HG02571 (cell line): ENCODE results near the gene BRWD1.
"Not testable (repeated sequence)": the region's sequence is repeated elsewhere in the genome, so short reads cannot be mapped to it uniquely, and the experiment has no call there.

ENCODE experiments used
- ATAC-seq: cut with Tn5 transposase; IDR thresholded peaks from one replicate; pipeline ENCODE4 v1.9.1; 2021; ENCODE audit warnings: mild to moderate bottlenecking, moderate library complexity; ENCODE audit not compliant: unreplicated experiment

The BRWD1 gene

DNA sequence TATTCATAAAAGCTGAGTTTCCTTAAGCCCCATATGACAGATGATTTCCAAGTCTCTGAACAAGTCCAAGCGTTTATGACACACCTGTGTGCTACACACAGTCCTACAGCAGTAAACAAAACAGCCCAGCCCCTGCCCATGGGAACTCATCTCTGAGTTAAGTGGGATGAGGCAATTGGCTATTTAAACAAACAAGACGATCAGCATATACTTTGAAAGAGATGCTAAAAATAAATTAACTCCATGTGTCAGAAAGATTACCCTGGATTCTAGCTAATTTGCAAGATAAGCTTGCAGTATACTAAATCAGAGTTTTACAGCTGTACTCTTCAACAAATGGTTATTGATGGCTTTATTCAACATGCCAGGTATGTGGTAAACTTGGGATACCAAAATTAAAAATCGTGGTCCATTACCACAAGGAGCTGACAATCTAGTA, 137.1 kb downstream of the BRWD1 start:
- no peak for ATAC-seq

DNA sequence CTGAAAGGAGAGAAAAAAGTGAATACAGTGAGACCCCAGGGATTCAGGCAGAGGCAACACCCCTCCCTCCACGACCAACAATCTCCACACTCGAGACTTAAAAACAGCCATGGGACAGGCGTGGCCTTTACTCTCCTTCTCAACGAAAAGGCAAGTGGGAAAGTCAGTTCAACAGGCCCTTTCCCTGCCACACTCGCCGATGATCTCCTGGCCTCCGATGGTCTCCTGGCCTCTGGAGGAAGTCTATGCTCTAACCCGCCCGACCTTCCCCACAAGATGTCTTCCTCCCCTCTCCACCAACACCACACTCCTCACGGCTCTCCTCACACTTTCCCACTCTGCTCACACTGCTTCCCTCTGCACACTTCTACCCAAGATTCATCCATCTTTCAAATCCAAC, 137.8 kb downstream of the BRWD1 start:
- ATAC-seq = no peak

DNA sequence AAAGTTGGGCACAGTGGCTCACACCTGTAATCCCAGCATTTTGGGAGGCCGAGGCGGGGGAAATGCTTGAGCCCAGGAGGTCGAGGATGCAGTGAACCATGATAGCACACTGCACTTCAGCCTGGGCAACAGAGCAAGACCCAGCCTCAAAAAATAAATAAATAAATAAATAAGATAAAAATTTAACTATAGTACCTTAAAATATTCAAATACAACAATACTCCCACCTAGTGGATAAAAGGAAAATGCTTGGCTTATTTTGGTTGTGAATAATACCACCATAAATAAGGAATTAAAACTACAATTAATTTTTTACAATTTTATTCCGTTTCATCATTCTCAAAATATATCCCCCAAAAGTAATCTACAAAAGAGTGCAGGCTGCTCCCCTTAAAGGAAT, 138.3 kb downstream of the BRWD1 start:
- ATAC-seq = no peak

DNA sequence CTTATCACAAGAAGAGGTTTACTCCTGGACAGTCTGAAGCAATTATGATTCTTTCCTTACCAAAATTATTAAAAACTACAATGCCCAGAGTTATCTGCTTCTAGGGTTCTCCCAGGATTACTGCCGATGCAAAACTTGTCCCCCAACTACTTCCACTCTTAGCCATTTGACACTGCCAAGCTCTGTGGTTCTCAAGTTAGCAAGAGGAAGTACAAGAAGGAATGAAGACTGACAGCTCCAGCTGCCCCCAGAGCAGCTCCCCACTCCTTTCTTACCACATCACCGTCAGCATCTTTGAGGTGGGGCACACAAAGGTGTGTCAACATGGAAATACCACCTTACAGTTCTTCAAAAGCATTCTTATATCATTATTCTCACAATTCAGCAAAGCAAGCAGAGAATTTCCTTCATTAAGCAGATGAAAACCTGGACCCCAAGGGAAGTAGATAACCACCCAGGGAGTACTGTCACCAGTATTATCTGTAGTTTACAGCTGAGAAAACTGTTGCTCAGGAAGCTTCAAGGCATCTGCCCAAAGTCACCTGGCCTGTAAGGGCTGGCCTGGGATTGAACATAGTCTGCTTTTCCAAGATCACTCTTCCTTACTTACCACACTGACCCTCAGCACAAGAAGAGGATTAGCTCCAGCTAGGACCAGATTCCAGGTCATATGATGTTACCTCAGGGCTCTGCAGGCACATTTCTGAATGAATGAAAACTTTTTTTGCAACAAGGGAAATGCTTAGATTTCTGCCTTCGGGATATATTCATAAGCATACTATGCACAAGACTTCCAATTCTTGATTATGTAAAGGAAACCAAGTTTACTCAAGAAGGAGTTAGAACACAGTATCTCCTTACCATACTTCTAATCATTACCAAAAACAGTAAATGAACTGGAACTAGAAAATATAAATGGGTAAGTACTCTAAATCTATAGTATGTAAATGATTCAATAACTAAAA, 139.4 kb downstream of the BRWD1 start:
- no peak for ATAC-seq

DNA sequence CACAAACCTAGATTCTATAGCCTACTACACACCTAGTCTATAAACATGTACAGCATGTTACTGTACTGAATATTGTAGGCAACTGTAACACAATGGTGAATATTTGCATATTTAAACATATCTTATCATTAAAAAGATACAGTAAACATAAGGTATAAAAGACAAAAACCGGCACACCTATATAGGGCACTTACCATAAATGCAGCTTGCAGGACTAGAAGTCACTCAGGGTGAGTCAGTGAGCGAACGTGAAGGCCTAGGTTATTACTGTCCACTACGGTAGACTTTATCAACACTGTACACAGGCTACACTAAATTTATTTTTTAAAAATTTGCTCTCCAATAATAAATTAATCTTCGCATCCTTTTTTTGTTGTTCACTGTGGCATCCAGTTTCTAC, 143.5 kb downstream of the BRWD1 start:
- no peak for ATAC-seq

DNA sequence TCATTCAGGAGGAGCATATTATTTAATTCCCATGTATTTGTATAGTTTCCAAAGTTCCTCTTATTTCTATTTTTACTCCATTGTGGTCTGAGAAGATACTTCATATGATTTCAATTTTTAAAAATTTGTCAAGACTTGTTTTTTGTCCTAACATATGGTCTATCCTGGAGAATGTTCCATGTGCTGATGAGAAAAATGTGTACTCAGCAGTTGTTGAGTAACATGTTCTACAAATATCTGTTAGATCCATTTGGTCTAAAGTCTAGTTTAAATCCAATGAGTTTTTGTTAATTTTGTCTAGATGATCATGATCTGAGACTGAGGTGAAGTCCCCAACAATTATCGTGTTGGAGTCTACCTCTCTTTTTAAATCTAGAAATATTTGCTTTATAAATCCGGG, 144.6 kb downstream of the BRWD1 start:
- ATAC-seq = no peak

DNA sequence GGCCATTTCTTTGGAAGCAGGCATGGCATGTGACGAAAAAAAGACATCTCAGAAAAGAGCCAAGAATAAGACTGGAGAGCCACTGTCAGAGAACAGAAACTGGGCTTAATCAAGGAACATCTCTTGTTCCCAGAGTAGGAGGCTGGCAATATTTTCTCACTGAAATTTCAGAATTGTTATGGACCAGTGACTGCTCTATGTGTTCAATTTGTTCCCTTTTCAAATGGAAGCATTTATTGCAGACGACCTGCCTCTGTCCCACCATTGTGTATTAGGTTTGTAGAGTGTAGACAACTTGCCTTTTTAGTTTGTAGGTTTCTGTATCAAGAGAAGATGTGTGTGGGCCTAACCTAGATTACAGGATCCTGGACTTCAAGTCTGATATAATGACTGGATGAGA, 148.9 kb downstream of the BRWD1 start:
- ATAC-seq = no peak

DNA sequence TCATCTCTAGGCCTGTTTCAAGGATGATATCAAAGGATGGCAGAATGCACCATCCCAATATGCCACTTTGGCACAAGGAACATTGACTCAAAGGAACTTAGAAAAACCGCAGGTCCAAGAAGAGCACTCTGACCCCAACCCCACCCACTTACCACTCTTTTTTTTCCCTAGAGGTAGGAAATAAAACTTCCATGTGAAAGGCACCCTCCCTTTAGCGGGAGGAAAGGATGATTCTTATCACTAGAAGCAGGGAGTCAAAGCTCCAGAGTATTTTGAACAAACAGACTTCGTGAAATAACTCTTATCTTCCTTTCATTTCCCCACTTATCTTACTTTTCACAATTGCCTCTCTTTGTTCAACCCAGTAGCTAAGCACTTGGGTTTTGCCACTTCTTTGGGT, 152.4 kb downstream of the BRWD1 start:
- ATAC-seq = no peak

DNA sequence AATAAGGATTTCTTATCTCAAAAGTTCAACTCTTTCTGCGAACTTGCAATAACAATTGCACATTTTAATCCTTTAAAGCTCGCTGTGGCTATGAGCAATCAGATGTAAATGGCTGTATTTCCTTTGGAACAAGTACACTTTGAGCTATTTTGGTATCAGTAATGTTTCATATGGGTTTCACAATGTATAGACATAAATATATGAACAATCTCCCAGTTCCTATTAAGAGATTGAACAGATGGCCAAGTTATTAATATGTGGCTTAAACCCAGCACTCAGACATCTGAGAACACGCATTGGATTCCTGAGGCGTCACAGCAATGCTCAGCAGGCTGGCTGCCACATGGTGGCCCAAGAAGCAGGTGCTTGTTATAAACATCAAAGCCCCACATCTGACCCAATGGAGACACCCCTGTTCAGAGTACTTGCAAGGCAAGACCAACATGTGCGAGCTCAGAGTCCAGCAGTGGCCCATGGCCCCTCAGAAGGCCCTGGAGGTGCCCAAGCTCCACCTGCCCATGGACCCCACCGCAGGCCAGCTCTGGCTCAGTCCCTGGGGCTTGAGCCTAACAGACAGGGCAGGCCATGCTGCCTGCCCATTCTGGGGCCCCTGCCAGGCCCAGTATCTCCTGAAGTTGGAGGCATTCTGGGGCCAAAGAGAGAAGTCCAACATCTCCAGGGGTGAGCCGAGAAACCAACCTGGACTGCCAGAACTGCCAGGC, 153.9 kb downstream of the BRWD1 start:
- ATAC-seq = no peak

DNA sequence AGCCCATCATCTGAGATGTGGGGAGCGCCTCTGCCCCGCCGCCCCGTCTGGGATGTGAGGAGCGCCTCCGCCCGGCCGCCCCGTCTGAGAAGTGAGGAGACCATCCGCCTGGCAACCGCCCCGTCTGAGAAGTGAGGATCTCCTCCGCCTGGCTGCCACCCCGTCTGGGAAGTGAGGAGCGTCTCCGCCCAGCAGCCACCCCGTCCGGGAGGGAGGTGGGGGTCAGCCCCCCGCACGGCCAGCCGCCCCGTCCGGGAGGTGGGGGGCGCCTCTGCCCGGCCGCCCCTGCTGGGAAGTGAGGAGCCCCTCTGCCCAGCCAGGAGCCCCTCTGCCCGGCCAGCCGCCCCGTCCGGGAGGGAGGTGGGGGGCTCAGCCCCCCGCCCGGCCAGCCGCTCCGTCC, 156.2 kb downstream of the BRWD1 start:
- ATAC-seq = not testable (repeated sequence)

DNA sequence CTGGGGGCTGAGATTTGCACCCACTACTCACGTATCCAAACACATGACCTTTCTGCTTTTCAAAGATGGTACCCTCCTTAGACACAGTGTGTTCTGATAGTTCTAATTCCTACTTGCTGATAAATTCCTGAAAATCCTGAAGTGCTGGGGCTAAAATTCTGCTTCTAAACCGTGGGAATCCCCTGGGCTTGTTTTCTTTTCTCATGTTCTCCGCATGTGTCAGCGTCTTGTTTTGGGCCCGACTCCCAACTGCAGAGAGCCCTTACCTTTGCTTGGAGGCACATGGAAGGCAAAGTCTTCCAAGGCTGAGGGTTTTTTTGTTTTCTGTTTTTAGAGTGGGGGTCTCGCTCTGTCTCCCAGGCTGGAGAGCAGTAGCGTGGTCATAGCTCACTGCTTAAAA, 157.4 kb downstream of the BRWD1 start:
- ATAC-seq = no peak

DNA sequence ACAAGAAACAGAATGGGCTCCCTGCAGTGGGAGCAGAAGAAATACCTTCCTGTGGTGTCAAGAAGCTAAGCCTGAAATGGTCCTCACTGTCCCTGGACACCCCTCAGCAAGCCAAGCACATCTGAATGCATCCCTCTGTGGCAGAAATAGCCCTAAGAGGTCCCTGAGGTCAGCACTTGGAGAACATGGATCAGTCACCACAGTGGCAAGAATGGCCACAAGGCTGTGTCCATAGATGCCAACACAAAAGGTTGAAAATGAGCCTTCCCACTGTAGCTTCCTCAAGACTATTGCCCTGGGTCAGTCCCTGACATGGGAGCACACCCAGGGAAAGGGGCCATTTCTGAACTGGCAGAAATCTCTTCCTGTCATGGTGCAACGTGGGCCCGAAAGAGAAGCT, 157.9 kb downstream of the BRWD1 start:
- ATAC-seq = no peak

DNA sequence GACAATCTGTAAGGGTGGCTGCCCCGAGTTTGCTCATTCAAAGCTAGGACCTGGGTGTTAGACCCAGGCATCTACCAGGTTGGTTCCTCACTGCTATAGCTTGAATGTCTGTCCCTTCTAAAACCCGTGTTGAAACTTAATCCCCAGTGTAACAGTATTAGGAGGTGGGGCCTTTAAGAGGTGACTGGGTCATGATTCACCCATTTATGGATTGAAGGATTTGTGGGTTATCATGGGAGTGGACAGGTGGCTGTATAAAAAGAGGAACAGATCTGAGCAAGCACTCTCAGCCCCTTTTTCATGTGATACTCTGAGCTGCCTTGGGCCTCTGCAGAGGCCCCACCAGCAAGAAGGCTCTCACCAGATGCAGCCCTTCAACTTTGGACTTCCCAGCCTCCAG, 159.6 kb downstream of the BRWD1 start:
- no peak for ATAC-seq

DNA sequence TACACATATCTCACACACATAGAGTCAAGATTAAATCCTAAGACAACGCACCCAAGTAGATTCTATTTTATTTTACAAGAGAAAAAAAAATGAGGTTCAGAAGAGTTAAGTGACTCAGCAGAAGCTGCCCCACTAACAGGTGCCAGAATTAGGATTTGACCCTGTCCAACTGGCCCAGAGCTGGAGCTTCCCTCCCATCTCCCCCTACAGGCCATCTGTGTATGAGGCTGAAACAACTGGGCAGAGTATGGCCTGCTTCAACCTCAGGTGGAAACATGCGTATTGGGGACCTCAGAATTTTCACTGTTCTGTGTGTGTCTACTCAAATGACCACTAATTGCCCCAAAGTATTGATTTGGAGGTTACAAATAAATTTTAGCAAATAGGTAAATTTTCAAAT, 160.1 kb downstream of the BRWD1 start:
- ATAC-seq = no peak

DNA sequence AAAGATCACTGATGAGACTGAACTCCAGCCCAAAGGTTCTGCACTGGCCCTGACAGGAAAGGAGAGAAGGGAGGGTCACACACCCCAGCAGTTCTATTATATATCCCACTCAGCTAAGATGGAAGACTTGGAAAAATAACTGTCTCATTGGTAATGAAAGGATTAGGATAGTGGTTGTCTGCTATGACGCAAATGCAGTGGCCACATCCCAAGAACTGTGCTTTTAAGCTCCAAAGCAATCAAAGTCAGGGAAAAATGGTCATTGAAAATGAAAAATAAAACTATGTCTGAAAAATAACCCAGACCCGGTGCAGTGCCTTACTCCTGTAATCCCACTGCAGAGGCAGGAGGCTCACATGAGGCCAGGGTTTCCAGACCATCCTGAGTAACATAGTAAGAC, 161.2 kb downstream of the BRWD1 start:
- no peak for ATAC-seq

DNA sequence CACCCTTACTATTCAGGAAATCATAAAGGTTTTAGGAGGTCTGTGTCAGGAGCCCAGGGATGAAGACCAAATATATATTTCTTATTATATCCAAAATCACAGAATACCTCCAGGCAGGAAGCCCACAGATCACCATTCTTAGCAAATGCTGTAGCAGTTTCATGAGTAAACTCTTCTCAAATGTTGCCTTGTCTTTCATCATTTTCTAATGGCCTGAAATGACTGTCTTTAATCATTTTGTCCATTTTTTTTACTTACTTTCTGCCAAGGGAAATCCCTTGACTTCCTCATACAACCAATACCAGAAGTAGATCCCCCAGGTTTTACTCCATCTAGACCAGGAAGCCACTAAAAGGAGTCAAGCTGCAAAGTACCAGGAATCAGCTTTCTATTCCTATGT, 162.6 kb downstream of the BRWD1 start:
- no peak for ATAC-seq

DNA sequence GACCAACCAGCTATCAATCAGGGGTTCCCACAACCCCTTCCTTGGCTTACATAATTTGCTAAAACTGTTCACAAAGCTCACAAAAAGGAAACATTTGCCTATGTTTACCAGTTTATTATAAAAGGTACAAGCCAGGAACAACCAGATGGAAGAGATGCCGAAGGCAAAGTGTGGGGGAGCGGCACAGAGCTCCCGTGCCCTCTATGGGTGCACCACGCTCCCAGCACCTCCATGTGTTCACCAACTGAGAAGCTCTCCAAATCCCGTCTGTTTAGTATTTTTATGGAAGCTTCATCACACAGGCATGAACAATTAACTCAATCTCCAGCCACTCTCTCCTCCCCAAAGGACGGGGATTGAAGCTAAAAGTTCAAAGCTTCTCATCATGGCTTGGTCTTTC, 163.1 kb downstream of the BRWD1 start:
- ATAC-seq = no peak

DNA sequence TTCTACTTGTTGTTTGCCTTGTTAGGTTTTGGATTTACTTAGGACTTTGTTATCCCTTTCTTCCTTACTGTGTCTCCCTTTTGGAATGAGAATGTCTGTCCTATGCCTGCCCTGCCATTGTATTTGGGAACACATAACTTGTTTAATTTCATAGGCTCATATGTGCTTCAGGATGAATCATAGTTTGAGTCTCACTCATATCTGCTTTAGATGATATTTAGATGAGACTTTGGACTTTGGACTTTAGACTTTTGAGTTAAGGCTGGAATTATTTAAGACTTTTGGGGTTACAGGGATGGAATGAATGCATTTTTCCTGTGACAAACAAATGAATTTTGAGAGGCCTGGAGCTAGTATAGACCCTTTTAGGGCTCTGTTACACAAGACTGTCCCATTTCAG, 163.6 kb downstream of the BRWD1 start:
- ATAC-seq = no peak

DNA sequence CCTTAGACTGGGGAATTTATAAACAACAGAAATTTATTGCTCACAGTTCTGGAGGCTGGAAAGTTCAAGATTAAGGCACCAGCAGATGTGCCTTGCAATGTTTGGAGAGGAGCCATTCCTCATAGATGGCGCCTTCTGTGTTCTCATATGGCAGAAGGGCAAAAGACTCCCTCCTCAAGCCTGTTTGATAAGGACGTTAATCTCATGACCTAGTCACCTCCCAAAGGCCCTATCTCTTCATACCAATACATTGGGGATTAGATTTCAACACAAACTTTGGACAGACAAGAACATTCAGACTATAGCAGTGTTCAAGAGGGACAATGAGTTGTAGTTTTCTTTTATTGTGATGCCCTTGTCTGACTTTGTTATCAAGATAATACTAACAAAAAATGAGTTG, 164.5 kb downstream of the BRWD1 start:
- ATAC-seq = no peak

DNA sequence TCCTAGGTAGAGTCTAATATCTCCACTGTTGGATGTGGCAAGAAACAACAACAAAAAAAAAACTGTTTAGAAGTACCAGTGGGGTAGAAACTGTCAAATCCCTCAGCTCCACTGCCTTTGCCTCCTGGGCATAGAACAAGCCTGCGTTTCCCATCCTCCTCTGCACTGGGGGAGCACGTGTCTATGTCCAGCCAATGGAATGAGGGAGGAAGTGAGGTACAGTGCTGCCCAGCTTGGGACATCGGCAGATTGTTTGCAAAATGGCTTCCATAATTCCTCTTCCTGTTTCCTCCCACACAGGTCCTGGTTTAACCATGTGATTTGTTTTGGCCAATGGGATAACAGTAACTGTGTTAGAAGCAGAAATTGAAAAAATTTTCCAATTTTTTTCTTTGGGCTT, 169.2 kb downstream of the BRWD1 start:
- ATAC-seq = no peak

DNA sequence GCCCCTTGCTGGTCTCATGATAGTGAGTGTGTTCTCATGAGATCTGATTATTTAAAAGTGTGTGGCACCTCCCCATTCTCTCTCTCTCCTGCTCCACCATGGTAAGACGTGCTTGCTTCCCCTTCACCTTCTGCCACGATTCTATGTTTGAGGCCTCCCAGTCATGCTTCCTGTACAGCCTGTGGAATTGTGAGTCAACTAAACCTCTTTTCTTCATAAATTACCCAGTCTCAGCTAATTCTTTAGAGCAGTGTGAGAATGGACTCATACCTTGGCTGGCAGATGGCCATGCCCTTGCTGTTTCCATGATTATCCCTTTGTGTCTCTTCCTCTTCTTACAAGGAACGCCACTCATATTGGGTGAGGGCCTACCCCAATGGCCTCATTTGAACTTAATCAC, 170.5 kb downstream of the BRWD1 start:
- ATAC-seq = no peak

DNA sequence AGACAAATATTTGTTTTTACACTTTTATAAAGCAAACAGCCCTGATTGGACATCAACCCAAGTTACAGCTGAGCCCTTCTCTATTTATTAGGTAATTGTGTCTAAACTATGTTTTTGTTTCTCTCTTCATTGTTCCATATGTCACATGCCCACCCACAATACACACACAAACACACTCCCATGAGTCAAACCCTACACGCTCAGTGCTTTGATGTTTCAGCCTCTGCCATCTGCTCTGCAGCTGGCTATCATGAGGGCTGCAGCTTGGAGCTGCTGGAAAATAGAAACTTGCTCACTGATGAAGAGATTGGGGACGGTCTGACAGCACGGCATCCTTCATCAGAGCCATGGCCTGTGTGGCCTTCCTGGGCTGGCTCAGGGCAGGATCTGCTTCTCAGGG, 171.9 kb downstream of the BRWD1 start:
- ATAC-seq = no peak
